Chondrocyte (in vitro differentiated cells): Measurements from ENCODE around the gene PPP2R2C. TPM values are rescaled to one million over a fixed set of nuclear protein-coding genes. Genes with fewer than 3 reads are reported as not detected.

Experiments
- DNase-seq: peaks from one replicate; pipeline ENCODE4 v3.0.0; 2021; ENCODE audit warnings: mixed read lengths, low spot score
- H3K27ac Mint-ChIP-seq: one replicate; pipeline ENCODE4 v1.8.0; 2021; ENCODE audit warnings: mild to moderate bottlenecking, moderate library complexity, mixed read lengths; ENCODE audit not compliant: unreplicated experiment
- H3K27me3 Mint-ChIP-seq: 2 replicates; pipeline ENCODE4 v1.8.0; 2021; ENCODE audit warnings: low read depth, mixed read lengths
- H3K36me3 Mint-ChIP-seq: 2 replicates; pipeline ENCODE4 v1.8.0; 2021; ENCODE audit warnings: low read depth, mixed read lengths
- H3K4me1 Mint-ChIP-seq: 2 replicates; pipeline ENCODE4 v1.8.0; 2021; ENCODE audit warnings: low read depth, mild to moderate bottlenecking, mixed read lengths
- H3K4me3 Mint-ChIP-seq: one replicate; pipeline ENCODE4 v1.8.0; 2021; ENCODE audit warnings: mild to moderate bottlenecking, moderate library complexity, mixed read lengths; ENCODE audit not compliant: unreplicated experiment
- H3K9me3 Mint-ChIP-seq: 2 replicates; pipeline ENCODE4 v1.8.0; 2021; ENCODE audit warnings: low read depth, mixed read lengths
- CTCF ChIP-seq: fragments of 200-600 bp; sonication (generic); IDR thresholded peaks from 2 replicates; pipeline ENCODE4 v1.5.0; 2021; ENCODE audit warnings: antibody characterized with exemption, mild to moderate bottlenecking, moderate library complexity
- total RNA-seq: library from RNA; stranded (reverse); gene quantifications from 3 replicates; pipeline ENCODE4 v1.2.1, GENCODE V29; 2021

The PPP2R2C gene
- total RNA-seq, 1 donor from 2014 or later, result 0.10 TPM

GRCh38 chr4:6279582-6280289 is 192.7 kb downstream of the PPP2R2C start:
- H3K27me3 Mint-ChIP-seq, result no peaks in the 10 kb centered on the region
- H3K36me3 Mint-ChIP-seq, result peaks cover 2% of the 10 kb centered on the region
- TF ChIP-seq CTCF, result no peak
- no peak overlapping the region for H3K27ac Mint-ChIP-seq
- H3K9me3 Mint-ChIP-seq, result no peaks in the 10 kb centered on the region
- no peak for DNase-seq
- H3K4me1 Mint-ChIP-seq, result peaks cover 32% of the 10 kb centered on the region
- H3K4me3 Mint-ChIP-seq, result no peak overlapping the region

GRCh38 chr4:6278801-6279197 is 193.6 kb downstream of the PPP2R2C start:
- Mint-ChIP-seq H3K4me1 (peaks cover 40% of the 10 kb centered on the region), H3K36me3 (peaks cover 2% of the 10 kb centered on the region), H3K27ac (no peak overlapping the region), H3K4me3 (no peak overlapping the region), H3K27me3 (no peaks in the 10 kb centered on the region), H3K9me3 (no peaks in the 10 kb centered on the region)
- no peak for DNase-seq
- no peak for TF ChIP-seq CTCF

- no peak for DNase-seq
- no peaks in the 10 kb centered on the region for H3K27me3 Mint-ChIP-seq
- H3K27ac Mint-ChIP-seq, result no peak overlapping the region
- peaks cover 46% of the 10 kb centered on the region for H3K4me1 Mint-ChIP-seq
- H3K4me3 Mint-ChIP-seq, result no peak overlapping the region
- H3K36me3 Mint-ChIP-seq, result peaks cover 2% of the 10 kb centered on the region
- no peak for TF ChIP-seq CTCF
- no peaks in the 10 kb centered on the region for H3K9me3 Mint-ChIP-seq
Observed at GRCh38 chr4:6277935-6278800, 194.2 kb downstream of the PPP2R2C start.

- no peak for TF ChIP-seq CTCF
- peaks cover 46% of the 10 kb centered on the region for H3K4me1 Mint-ChIP-seq
- H3K9me3 Mint-ChIP-seq, result no peaks in the 10 kb centered on the region
- H3K4me3 Mint-ChIP-seq, result no peak overlapping the region
- H3K27ac Mint-ChIP-seq, result no peak overlapping the region
- H3K36me3 Mint-ChIP-seq, result peaks cover 2% of the 10 kb centered on the region
- no peaks in the 10 kb centered on the region for H3K27me3 Mint-ChIP-seq
- DNase-seq, result no peak
Observed at GRCh38 chr4:6277139-6277802, 195.1 kb downstream of the PPP2R2C start.
